ENCODE results near the gene TENM4.

TENM4 gene

GRCh38 chr11:78825591-78826020 lies 615.2 kb downstream of the TENM4 start:
- CTCF ChIA-PET, result interaction anchor here (0.6 to 1.1 kb wide), 2 partner anchors 112 to 233 kb away, joined by 3 read pairs; no protein-coding TSS in a partner anchor
- no peak for TF ChIP-seq BHLHE40 (IDR thresholded peaks at IDR 0.05; ENCODE audit: borderline replicate concordance)
- TF ChIP-seq, protein P1, sequence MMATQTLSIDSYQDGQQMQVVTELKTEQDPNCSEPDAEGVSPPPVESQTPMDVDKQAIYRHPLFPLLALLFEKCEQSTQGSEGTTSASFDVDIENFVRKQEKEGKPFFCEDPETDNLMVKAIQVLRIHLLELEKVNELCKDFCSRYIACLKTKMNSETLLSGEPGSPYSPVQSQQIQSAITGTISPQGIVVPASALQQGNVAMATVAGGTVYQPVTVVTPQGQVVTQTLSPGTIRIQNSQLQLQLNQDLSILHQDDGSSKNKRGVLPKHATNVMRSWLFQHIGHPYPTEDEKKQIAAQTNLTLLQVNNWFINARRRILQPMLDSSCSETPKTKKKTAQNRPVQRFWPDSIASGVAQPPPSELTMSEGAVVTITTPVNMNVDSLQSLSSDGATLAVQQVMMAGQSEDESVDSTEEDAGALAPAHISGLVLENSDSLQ (IDR thresholded peaks at IDR 0.05), result no peak
- TF ChIP-seq FOXK2 (IDR thresholded peaks at IDR 0.05), result no peak
- no peak for TF ChIP-seq CTBP1 (IDR thresholded peaks at IDR 0.05; ENCODE audit: borderline replicate concordance)
- no peak for TF ChIP-seq FOXA1 (IDR thresholded peaks at IDR 0.05)
- no peak for TF ChIP-seq HDGF (IDR thresholded peaks at IDR 0.05; ENCODE audit: borderline replicate concordance)
- no peak for TF ChIP-seq ELF4 (IDR thresholded peaks at IDR 0.05)
- no peak for TF ChIP-seq TARDBP (IDR thresholded peaks at IDR 0.05)

DNA sequence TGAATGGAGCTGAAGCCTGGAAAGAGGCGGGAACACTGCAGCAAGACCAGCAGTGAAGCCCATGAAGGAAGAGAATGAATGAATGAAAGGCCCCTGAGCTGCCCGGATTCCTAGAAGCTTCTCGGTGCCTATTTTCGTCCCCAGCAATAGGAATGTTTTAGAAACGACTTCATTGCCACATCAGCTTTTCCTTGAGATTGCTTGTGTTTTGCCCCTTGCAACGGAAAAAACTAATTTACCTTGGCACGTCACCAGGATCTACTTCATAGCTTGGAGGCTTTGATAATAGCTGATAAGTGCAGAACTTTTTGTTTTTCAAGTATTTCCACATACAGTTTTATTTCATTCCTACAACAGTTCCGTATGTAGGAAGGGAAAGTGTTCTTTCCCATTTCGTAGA lies 617.2 kb downstream of the TENM4 start:
- ChIA-PET CTCF (no interaction called here), POLR2A (no interaction called here)
- TF ChIP-seq FOXM1 (IDR thresholded peaks at IDR 0.05; ENCODE audit: borderline replicate concordance), result no peak
- TF ChIP-seq NFRKB (IDR thresholded peaks at IDR 0.05), result no peak
- no peak for DNase-seq (ENCODE audit: extremely low spot score)

More at GRCh38 chr11:78825591-78826020, 615.2 kb downstream of the TENM4 start:
- no peak for DNase-seq (ENCODE audit: extremely low spot score)
- POLR2A ChIA-PET, result no interaction called here

DNA sequence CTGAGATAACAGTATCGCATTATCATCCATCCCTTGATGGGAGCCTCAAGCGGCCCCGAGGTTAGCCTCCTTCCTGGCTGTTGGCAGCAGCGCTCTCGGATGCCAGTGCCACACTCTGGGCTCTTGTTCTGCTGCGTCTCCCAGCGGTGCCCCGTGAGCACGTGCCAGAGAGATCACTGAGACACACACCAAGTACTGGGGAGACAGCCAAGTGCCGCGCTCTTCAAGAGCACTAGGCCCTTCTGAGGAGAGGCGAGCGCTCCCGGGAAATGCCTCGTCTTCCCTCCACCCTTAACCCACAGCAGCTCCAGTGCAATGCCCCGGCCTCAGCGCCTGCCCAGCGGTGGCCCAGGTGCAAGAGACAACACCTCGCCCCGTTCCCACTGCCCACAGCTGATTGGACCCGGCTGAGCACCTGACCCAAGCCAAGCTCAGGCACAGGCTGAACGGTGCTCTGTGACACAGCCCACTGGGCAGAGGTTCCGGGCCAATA lies 617.9 kb downstream of the TENM4 start:
- POLR2A ChIA-PET, result no interaction called here
- CTCF ChIA-PET, result no interaction called here
- TF ChIP-seq SP1 (IDR thresholded peaks at IDR 0.05) (no peak), FOXA1 (IDR thresholded peaks at IDR 0.05) (no peak), FOXM1 (IDR thresholded peaks at IDR 0.05; ENCODE audit: borderline replicate concordance) (no peak), BHLHE40 (IDR thresholded peaks at IDR 0.05; ENCODE audit: borderline replicate concordance) (no peak), FOXK2 (IDR thresholded peaks at IDR 0.05) (no peak), LEF1 (IDR thresholded peaks at IDR 0.05; ENCODE audit: borderline replicate concordance) (no peak), CTBP1 (IDR thresholded peaks at IDR 0.05; ENCODE audit: borderline replicate concordance) (no peak), ELF4 (IDR thresholded peaks at IDR 0.05) (no peak), L3MBTL2 (conservative IDR thresholded peaks at IDR 0.05) (no peak), NFRKB (IDR thresholded peaks at IDR 0.05) (no peak), ZNF384 (IDR thresholded peaks at IDR 0.05) (no peak), SUZ12 (IDR thresholded peaks at IDR 0.05) (no peak), HDGF (IDR thresholded peaks at IDR 0.05; ENCODE audit: borderline replicate concordance) (no peak), ARNT (IDR thresholded peaks at IDR 0.05) (no peak)
- TF ChIP-seq, protein P1 (IDR thresholded peaks at IDR 0.05), result no peak
- no peak for DNase-seq (ENCODE audit: extremely low spot score)

GRCh38 chr11:78821371-78822306 lies 619.2 kb downstream of the TENM4 start:
- no peak for TF ChIP-seq ELF4 (IDR thresholded peaks at IDR 0.05)
- no peak for TF ChIP-seq FOXK2 (IDR thresholded peaks at IDR 0.05)
- TF ChIP-seq L3MBTL2 (conservative IDR thresholded peaks at IDR 0.05), result no peak
- no peak for TF ChIP-seq SP1 (IDR thresholded peaks at IDR 0.05)
- TF ChIP-seq BHLHE40 (IDR thresholded peaks at IDR 0.05; ENCODE audit: borderline replicate concordance), result no peak
- TF ChIP-seq LEF1 (IDR thresholded peaks at IDR 0.05; ENCODE audit: borderline replicate concordance), result no peak
- TF ChIP-seq HDGF (IDR thresholded peaks at IDR 0.05; ENCODE audit: borderline replicate concordance), result no peak
- no peak for TF ChIP-seq FOXA1 (IDR thresholded peaks at IDR 0.05)
- TF ChIP-seq ZNF384 (IDR thresholded peaks at IDR 0.05), result no peak
- TF ChIP-seq SUZ12 (IDR thresholded peaks at IDR 0.05), result no peak
- no peak for TF ChIP-seq FOXM1 (IDR thresholded peaks at IDR 0.05; ENCODE audit: borderline replicate concordance)
- TF ChIP-seq NFRKB (IDR thresholded peaks at IDR 0.05), result no peak
- TF ChIP-seq TARDBP (IDR thresholded peaks at IDR 0.05), result no peak
- no peak for TF ChIP-seq CTBP1 (IDR thresholded peaks at IDR 0.05; ENCODE audit: borderline replicate concordance)
- no peak for DNase-seq (ENCODE audit: extremely low spot score)
- ChIA-PET CTCF (no interaction called here), POLR2A (no interaction called here)

GRCh38 chr11:78820741-78821140 lies 620.1 kb downstream of the TENM4 start:
- DNase-seq (ENCODE audit: extremely low spot score), result no peak
- ChIA-PET POLR2A (no interaction called here), CTCF (no interaction called here)
- TF ChIP-seq, protein P1 (IDR thresholded peaks at IDR 0.05), result no peak
- TF ChIP-seq TARDBP (IDR thresholded peaks at IDR 0.05) (no peak), FOXM1 (IDR thresholded peaks at IDR 0.05; ENCODE audit: borderline replicate concordance) (no peak), ARNT (IDR thresholded peaks at IDR 0.05) (no peak), SP1 (IDR thresholded peaks at IDR 0.05) (no peak), FOXA1 (IDR thresholded peaks at IDR 0.05) (no peak), ELF4 (IDR thresholded peaks at IDR 0.05) (no peak), SUZ12 (IDR thresholded peaks at IDR 0.05) (no peak), L3MBTL2 (conservative IDR thresholded peaks at IDR 0.05) (no peak), HDGF (IDR thresholded peaks at IDR 0.05; ENCODE audit: borderline replicate concordance) (no peak), LEF1 (IDR thresholded peaks at IDR 0.05; ENCODE audit: borderline replicate concordance) (no peak), CTBP1 (IDR thresholded peaks at IDR 0.05; ENCODE audit: borderline replicate concordance) (no peak), FOXK2 (IDR thresholded peaks at IDR 0.05) (no peak), ZNF384 (IDR thresholded peaks at IDR 0.05) (no peak), BHLHE40 (IDR thresholded peaks at IDR 0.05; ENCODE audit: borderline replicate concordance) (no peak), NFRKB (IDR thresholded peaks at IDR 0.05) (no peak)

Data from HEK293T (cell line).